Esophagus squamous epithelium (tissue), 5 donors: ENCODE data around the gene TNK1. TPM values are rescaled to one million over a fixed set of nuclear protein-coding genes. Genes with fewer than 3 reads are reported as not detected.

Experiments
- DNase-seq: peaks from one replicate; lab custom pipeline; 2025; lab: John Stamatoyannopoulos, UW
- H3K27ac ChIP-seq, 4 donors: fragments of 200-600 bp; sonication (generic); one replicate each; pipeline ENCODE4 v1.5.1; 2016 to 2019; ENCODE audit warnings: mild to moderate bottlenecking in 1 of 4
- H3K27me3 ChIP-seq, 4 donors: fragments of 200-600 bp; sonication (generic); 1 replicate in 3 of 4; 2 replicates in 1 of 4; pipeline versions ENCODE4 v1.5.1 to v1.6.0; 2017 to 2021; ENCODE audit warnings: antibody characterized with exemption in 1 of 4
- H3K36me3 ChIP-seq, 3 donors: fragments of 200-600 bp; sonication (generic); one replicate each; pipeline ENCODE4 v1.5.1; 2016 to 2019
- H3K4me1 ChIP-seq, 3 donors: fragments of 200-600 bp; sonication (generic); one replicate each; pipeline ENCODE4 v1.5.1; 2017 to 2019
- H3K4me3 ChIP-seq, 4 donors: fragments of 200-600 bp; sonication (generic); 1 replicate in 3 of 4; 2 replicates in 1 of 4; pipeline ENCODE4 v1.5.1; 2016 to 2019; ENCODE audit warnings: mild to moderate bottlenecking in 2 of 4, moderate library complexity in 1 of 4
- H3K9me3 ChIP-seq, 3 donors: fragments of 200-600 bp; sonication (generic); one replicate each; pipeline ENCODE4 v1.5.1; 2016 to 2019
- POLR2A ChIP-seq, 4 donors: fragments of 450-650 bp; IDR thresholded peaks; one replicate each; pipeline ENCODE4 v1.6.1; 2017; ENCODE audit warnings: antibody characterized with exemption in 4 of 4, mild to moderate bottlenecking in 4 of 4, moderate library complexity in 3 of 4
- WGBS, 2 donors: methylation state at CpG; one replicate each; pipeline ENCODE4 v1.1.5; 2018; 5-methylcytosine and 5-hydroxymethylcytosine counted together
- intact Hi-C: fragments of 100-400 bp; cut with DNase I; formaldehyde crosslinking; loops from one replicate; pipeline ENCODE4 v1.15.0; 2022
- total RNA-seq, 4 donors: library from RNA; depleted of rRNA; stranded (reverse); fragments of >200 nt; gene quantifications; one replicate each; pipeline ENCODE4 v1.1.0, GENCODE V29; 2016
- TF ChIP-seq, protein P1 (sequence below), 6 experiments: fragments of 450-650 bp in 4 of 6; fragments of 200-600 bp in 2 of 6; sonication (generic) in 2 of 6; IDR thresholded peaks; one replicate each; pipeline ENCODE4 v1.5.1; 2016 to 2019; ENCODE audit warnings: antibody characterized with exemption in 6 of 6, mild to moderate bottlenecking in 4 of 6, moderate library complexity in 4 of 6
- donor health status: DM: yes; HTN: yes; CAD: no.

The TNK1 gene
- total RNA-seq, 4 donors from 2014 or later, result 6.2 to 15.2 (median 9.9) TPM

DNA sequence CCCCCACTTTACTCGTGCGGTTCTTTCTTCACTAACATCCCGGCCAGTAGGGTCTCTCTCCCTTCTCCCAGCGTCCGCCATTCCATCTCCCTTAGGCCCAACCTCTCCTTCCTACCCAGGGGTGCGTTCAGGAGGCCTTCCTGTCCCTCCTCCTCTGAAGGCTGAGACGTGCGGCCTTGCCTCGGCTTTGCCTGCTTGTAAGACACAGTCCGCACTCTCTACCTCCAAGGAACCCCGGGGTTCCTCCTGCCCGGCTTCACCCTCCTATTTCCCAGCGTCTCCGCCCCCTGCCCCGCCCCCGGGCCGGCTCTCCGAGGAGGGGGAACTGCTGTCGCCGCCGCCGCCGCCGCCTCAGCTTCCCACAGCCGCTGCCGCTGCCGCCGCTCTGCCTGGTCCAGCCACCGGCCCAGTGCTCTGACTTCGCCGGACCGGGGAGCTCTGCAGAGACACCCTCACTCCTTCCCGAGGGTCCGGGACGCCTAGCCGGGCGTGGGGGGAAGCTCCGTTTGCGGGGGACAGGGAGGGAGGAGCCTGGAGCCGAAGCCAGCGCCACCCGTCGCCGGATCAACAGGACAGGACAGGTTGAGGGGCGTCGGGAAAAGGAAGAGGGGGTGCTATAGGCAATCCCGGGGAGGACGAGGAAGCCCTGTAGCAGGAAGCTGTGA lies 57.2 kb downstream of the TNK1 start:
- intact Hi-C loops, result loop anchor here (5.0 kb wide), 1 partner anchor 81 kb away; the partner anchor contains the start of gene TMEM95
- 22 to 25% methylated on average over 13 to 14 of the region's 48 CpGs for WGBS, 2 donors
- H3K9me3 ChIP-seq, result no peaks in the 10 kb centered on the region
- TF ChIP-seq, protein P1, sequence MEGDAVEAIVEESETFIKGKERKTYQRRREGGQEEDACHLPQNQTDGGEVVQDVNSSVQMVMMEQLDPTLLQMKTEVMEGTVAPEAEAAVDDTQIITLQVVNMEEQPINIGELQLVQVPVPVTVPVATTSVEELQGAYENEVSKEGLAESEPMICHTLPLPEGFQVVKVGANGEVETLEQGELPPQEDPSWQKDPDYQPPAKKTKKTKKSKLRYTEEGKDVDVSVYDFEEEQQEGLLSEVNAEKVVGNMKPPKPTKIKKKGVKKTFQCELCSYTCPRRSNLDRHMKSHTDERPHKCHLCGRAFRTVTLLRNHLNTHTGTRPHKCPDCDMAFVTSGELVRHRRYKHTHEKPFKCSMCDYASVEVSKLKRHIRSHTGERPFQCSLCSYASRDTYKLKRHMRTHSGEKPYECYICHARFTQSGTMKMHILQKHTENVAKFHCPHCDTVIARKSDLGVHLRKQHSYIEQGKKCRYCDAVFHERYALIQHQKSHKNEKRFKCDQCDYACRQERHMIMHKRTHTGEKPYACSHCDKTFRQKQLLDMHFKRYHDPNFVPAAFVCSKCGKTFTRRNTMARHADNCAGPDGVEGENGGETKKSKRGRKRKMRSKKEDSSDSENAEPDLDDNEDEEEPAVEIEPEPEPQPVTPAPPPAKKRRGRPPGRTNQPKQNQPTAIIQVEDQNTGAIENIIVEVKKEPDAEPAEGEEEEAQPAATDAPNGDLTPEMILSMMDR (IDR thresholded peaks at IDR 0.05), result no peak
- peak in 1 of 4 donors; percentile 45 for TF ChIP-seq POLR2A (IDR thresholded peaks at IDR 0.05)
- H3K36me3 ChIP-seq, result no peaks in the 10 kb centered on the region
- H3K4me3 ChIP-seq, result peak overlapping the region; percentile 38 to 80 (median 60)
- peak overlapping the region; percentile 92 to 94 (median 94) for H3K27ac ChIP-seq
- peaks cover 53 to 68% (median 54%) of the 10 kb centered on the region in 3 donors for H3K4me1 ChIP-seq
- DNase-seq, result no peak
- peaks cover 0 to 60% (median 5%) of the 10 kb centered on the region in 4 donors for H3K27me3 ChIP-seq

DNA sequence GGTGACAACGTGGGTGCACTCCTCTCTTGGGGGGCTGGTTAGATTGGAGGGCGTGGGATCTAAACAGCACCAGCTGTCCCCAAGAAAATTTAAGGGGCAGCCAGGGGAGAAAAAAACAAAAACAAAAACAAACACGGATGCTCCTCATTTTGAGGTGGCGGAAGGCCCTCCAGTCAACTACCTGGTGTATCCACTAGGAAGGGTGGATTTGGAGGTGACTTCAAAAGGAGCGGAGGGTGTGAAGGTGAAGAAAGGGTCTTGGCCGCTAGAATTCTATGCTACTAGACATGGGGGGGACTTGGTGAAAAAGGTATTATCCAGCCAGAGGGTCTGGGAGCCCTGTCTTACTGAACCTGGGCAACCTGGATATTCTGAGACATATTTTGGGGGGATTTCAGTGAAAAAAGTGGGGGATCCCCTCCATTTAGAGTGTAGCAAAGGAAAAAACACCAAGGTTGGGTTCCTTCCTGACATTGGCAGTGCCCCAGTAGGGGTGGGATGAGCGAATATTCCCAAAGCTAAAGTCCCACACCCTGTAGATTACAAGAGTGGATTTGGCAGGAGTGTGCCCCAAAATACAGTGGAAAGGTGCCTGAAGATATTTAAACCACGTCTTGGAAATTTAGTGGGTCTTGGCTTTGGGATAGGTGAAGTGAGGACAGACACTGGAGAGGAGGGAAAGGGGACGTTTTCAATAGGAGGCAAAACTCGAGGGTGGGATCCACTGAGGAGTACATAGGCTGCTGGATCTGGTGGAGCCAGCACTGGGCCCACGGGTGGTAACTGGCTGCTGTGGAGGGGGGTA lies 58.0 kb downstream of the TNK1 start:
- H3K9me3 ChIP-seq, result no peaks in the 10 kb centered on the region
- peak overlapping the region; percentile 92 to 94 (median 94) for H3K27ac ChIP-seq
- no peak for TF ChIP-seq POLR2A (IDR thresholded peaks at IDR 0.05)
- TF ChIP-seq, protein P1 (IDR thresholded peaks at IDR 0.05), result no peak
- no peaks in the 10 kb centered on the region for H3K36me3 ChIP-seq
- H3K27me3 ChIP-seq, result peaks cover 0 to 60% (median 5%) of the 10 kb centered on the region in 4 donors
- WGBS, 2 donors, result 38% methylated on average over 11 of the region's 11 CpGs
- intact Hi-C loops, result loop anchor here (5.0 kb wide), 1 partner anchor 82 kb away; the partner anchor contains the start of gene TMEM95
- no peak for DNase-seq
- peaks cover 53 to 75% (median 58%) of the 10 kb centered on the region in 3 donors for H3K4me1 ChIP-seq
- H3K4me3 ChIP-seq, result peak overlapping the region; percentile 38 to 80 (median 60)

Other genes with a start within 250 kb of the TNK1 start
- gene ASGR1, start 201.7 kb upstream of the TNK1 start, total RNA-seq, result 1 to 10 TPM in 1 of 4 donors, under 1 TPM in 2, not detected in 1; 0.42 to 1.1 (median 0.97) TPM
- 10 to 100 TPM in 1 of 4 donors, 1 to 10 TPM in 3; 2.6 to 13.9 (median 6.0) TPM for gene DLG4, start 161.3 kb upstream of the TNK1 start, total RNA-seq
- 100 to 1,000 TPM; 453 to 742 (median 464) TPM for gene ACADVL, start 161.2 kb upstream of the TNK1 start, total RNA-seq
- 10 to 100 TPM; 21.4 to 58.0 (median 37.3) TPM for gene DVL2, start 146.6 kb upstream of the TNK1 start, total RNA-seq
- gene PHF23, start 141.6 kb upstream of the TNK1 start, total RNA-seq, result 10 to 100 TPM; 24.7 to 30.6 (median 27.0) TPM
- 100 to 1,000 TPM; 172 to 384 (median 197) TPM for gene GABARAP, start 138.6 kb upstream of the TNK1 start, total RNA-seq
- gene CTDNEP1, start 129.4 kb upstream of the TNK1 start, total RNA-seq, result 10 to 100 TPM; 42.0 to 52.1 (median 47.8) TPM
- 10 to 100 TPM; 14.9 to 21.8 (median 16.6) TPM for gene ELP5, start 128.9 kb upstream of the TNK1 start, total RNA-seq
- gene CLDN7, start 118.6 kb upstream of the TNK1 start, total RNA-seq, result 100 to 1,000 TPM; 172 to 411 (median 208) TPM
- gene SLC2A4, start 99.4 kb upstream of the TNK1 start, total RNA-seq, result 10 to 100 TPM in 1 of 4 donors, 1 to 10 TPM in 2, under 1 TPM in 1; 0.83 to 21.7 (median 2.5) TPM
- gene YBX2, start 86.5 kb upstream of the TNK1 start, total RNA-seq, result 1 to 10 TPM in 3 of 4 donors, under 1 TPM in 1; 0.44 to 3.8 (median 2.3) TPM
- 100 to 1,000 TPM; 324 to 543 (median 394) TPM for gene EIF5A, start 73.5 kb upstream of the TNK1 start, total RNA-seq
- 10 to 100 TPM; 40.9 to 80.7 (median 70.5) TPM for gene GPS2, start 65.7 kb upstream of the TNK1 start, total RNA-seq
- 10 to 100 TPM in 3 of 4 donors, 1 to 10 TPM in 1; 9.7 to 18.7 (median 14.4) TPM for gene NEURL4, start 51.8 kb upstream of the TNK1 start, total RNA-seq
- 1 to 10 TPM; 3.2 to 5.5 (median 3.8) TPM for gene ACAP1, start 44.6 kb upstream of the TNK1 start, total RNA-seq
- gene KCTD11, start 28.9 kb upstream of the TNK1 start, total RNA-seq, result 10 to 100 TPM; 12.6 to 26.6 (median 22.1) TPM
- not detected for gene TMEM95, start 25.9 kb upstream of the TNK1 start, total RNA-seq
- 10 to 100 TPM; 18.6 to 33.5 (median 24.7) TPM for gene PLSCR3, start 13.4 kb downstream of the TNK1 start, total RNA-seq
- 10 to 100 TPM; 27.9 to 88.0 (median 66.7) TPM for gene TMEM256, start 23.0 kb downstream of the TNK1 start, total RNA-seq
- 1 to 10 TPM; 1.4 to 5.3 (median 2.0) TPM for gene NLGN2, start 26.8 kb downstream of the TNK1 start, total RNA-seq
- not detected for gene SPEM1, start 39.2 kb downstream of the TNK1 start, total RNA-seq
- not detected for gene SPEM2, start 44.5 kb downstream of the TNK1 start, total RNA-seq
- gene SPEM3, start 47.8 kb downstream of the TNK1 start, total RNA-seq, result not detected
- gene TMEM102, start 54.3 kb downstream of the TNK1 start, total RNA-seq, result 10 to 100 TPM; 12.2 to 20.8 (median 16.9) TPM
- 10 to 100 TPM in 1 of 4 donors, 1 to 10 TPM in 3; 2.7 to 18.1 (median 6.1) TPM for gene FGF11, start 58.4 kb downstream of the TNK1 start, total RNA-seq
- 1 to 10 TPM; 2.4 to 7.2 (median 4.6) TPM for gene CHRNB1, start 64.0 kb downstream of the TNK1 start, total RNA-seq
- 10 to 100 TPM; 13.4 to 35.1 (median 28.5) TPM for gene ZBTB4, start 98.5 kb downstream of the TNK1 start, total RNA-seq
- gene SLC35G6, start 100.4 kb downstream of the TNK1 start, total RNA-seq, result not detected
- 10 to 100 TPM; 59.3 to 94.9 (median 78.2) TPM for gene POLR2A, start 103.3 kb downstream of the TNK1 start, total RNA-seq
- 10 to 100 TPM in 1 of 4 donors, 1 to 10 TPM in 3; 3.5 to 41.6 (median 6.5) TPM for gene TNFSF12, start 168.0 kb downstream of the TNK1 start, total RNA-seq
- 10 to 100 TPM in 2 of 4 donors, 1 to 10 TPM in 2; 3.8 to 21.7 (median 10.9) TPM for gene TNFSF13, start 177.7 kb downstream of the TNK1 start, total RNA-seq
- gene SENP3, start 180.8 kb downstream of the TNK1 start, total RNA-seq, result 10 to 100 TPM; 32.1 to 65.4 (median 48.3) TPM
- 10 to 100 TPM; 32.1 to 52.9 (median 45.2) TPM for gene CD68, start 198.5 kb downstream of the TNK1 start, total RNA-seq
- 100 to 1,000 TPM in 2 of 4 donors, 10 to 100 TPM in 2; 69.3 to 123 (median 100) TPM for gene MPDU1, start 202.8 kb downstream of the TNK1 start, total RNA-seq
- gene SOX15, start 209.0 kb downstream of the TNK1 start, total RNA-seq, result 100 to 1,000 TPM in 2 of 4 donors, 10 to 100 TPM in 2; 89.1 to 127 (median 103) TPM
- gene FXR2, start 233.8 kb downstream of the TNK1 start, total RNA-seq, result 10 to 100 TPM; 17.2 to 24.0 (median 20.6) TPM
- 10 to 100 TPM; 20.5 to 55.9 (median 31.3) TPM for gene SAT2, start 246.7 kb downstream of the TNK1 start, total RNA-seq
- not detected for gene SHBG, start 249.0 kb downstream of the TNK1 start, total RNA-seq